ENCODE measurements around the gene SGSM1.

Gene SGSM1

DNA sequence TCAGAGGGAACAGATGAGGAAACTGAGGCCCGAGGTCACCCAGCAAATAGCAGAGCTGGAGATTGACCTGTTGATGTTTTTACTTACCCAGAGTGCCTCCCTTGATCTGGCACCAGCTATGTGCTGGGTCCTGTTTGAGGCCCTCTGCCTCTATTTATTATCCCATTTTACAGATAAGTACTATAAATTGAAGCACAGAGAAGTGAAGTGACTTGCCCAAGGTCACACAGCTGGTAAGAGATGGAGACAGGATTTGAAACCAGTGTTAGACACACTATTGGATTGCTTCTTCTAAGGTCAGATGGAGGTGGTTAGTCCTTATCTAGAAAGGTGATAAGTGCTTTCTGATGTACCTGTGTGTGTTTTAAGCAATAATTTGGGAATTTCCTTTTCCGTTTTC lies 13.5 kb downstream of the SGSM1 start:
- no peak overlapping the region for H3K9ac ChIP-seq (ENCODE audit: low read length)
- no peak overlapping the region for H3K4me2 ChIP-seq (ENCODE audit: low read length)
- no CpG with 5 or more reads among the region's 2 CpGs for WGBS (ENCODE audit: extremely low coverage, insufficient coverage, insufficient read length)
- no peaks in the 10 kb centered on the region for H3K79me1 ChIP-seq (ENCODE audit: low read length)
- H3K27ac ChIP-seq (ENCODE audit: low read depth, low read length), result no peak overlapping the region
- H3K36me3 ChIP-seq (ENCODE audit: control insufficient read depth in 1 of 2, insufficient read depth in 2 of 2, low read length in 2 of 2), result no peaks in the 10 kb centered on the region
- H3K4me3 ChIP-seq (ENCODE audit: low read depth, low read length), result no peak overlapping the region
- H2BK12ac ChIP-seq (ENCODE audit: low read length), result no peak overlapping the region
- no peak overlapping the region for H3K4ac ChIP-seq (ENCODE audit: low read depth, low read length)
- H3K23ac ChIP-seq (ENCODE audit: low read length), result no peak overlapping the region
- H2AK5ac ChIP-seq (ENCODE audit: low read length), result no peak overlapping the region
- no peaks in the 10 kb centered on the region for H3K4me1 ChIP-seq (ENCODE audit: control insufficient read depth in 1 of 2, insufficient read depth in 2 of 2, low read length in 2 of 2)
- H2BK120ac ChIP-seq (ENCODE audit: insufficient read depth, low read length, poor library complexity), result no peak overlapping the region
- H3K27me3 ChIP-seq (ENCODE audit: insufficient read depth, low read length), result no peaks in the 10 kb centered on the region
- H3K14ac ChIP-seq (ENCODE audit: low read length), result no peak overlapping the region
- H3K18ac ChIP-seq (ENCODE audit: low read length), result no peak overlapping the region
- no peaks in the 10 kb centered on the region for H3K79me2 ChIP-seq (ENCODE audit: control insufficient read depth, insufficient read depth, low read length, poor library complexity)
- H4K8ac ChIP-seq (ENCODE audit: low read depth, low read length), result no peak overlapping the region
- no peak overlapping the region for H2BK5ac ChIP-seq (ENCODE audit: low read depth, low read length, poor library complexity)
- H4K12ac ChIP-seq (ENCODE audit: low read depth, low read length), result no peak overlapping the region
- no peak for DNase-seq
- no peak overlapping the region for H4K91ac ChIP-seq (ENCODE audit: low read depth, low read length)
- no peak overlapping the region for H2AFZ ChIP-seq (ENCODE audit: insufficient read depth, low read length, poor library complexity)
- peaks cover 2% of the 10 kb centered on the region for H3K9me3 ChIP-seq (ENCODE audit: insufficient read depth, low read depth, low read length)

DNA sequence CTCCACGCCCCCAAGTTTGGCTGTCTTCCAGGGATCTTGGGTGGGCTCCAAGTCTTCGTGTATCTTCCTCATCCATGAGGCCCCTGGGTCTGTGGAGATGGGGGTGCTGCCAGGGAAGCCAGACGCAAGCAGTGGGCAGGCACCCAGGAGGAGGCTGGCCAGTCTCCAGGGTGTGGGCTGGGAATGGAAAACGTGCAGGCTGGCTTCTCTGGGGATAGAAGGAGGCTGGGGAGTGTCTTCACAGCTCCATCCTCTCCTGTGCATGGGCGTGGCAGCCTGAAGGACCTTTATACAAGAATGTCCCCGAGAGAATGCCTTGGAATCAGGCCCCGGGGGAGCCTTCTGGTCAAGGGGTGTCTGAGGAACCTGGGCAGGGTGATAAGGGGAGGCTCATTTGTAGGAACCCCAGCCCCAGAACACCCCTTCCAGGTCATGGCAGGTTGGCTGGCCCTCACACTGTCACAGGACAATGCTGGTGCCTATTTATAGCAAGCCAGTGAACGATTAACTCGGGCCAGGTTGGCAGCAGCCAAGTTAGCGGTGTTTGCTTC lies 14.0 kb downstream of the SGSM1 start:
- no peak for DNase-seq
- no CpG with 5 or more reads among the region's 10 CpGs for WGBS (ENCODE audit: extremely low coverage, insufficient coverage, insufficient read length)
- no peak overlapping the region for H3K9ac ChIP-seq (ENCODE audit: low read length)

DNA sequence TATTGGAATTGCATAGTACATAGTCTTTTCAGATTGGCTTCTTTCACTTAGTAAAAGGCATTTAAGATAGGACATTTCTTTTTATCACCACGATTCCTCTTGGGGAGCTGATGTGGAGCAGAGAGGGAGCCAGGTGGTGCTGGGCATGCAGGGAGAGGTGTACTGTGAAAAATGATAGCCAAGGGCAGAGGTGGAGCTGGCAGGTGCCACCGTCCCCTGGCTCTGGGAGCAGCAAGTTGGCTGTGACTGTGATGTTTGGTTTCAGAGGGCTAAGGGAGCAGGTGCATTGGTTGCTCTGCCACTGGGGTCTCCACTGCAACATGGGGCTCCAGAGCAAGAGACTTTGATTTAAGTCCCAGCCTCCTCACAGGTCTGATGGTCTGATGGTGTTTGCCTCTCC lies 16.5 kb downstream of the SGSM1 start:
- Histone ChIP-seq H2AK5ac (ENCODE audit: low read length) (no peak overlapping the region), H3K9me3 (ENCODE audit: insufficient read depth, low read depth, low read length) (peaks cover 4% of the 10 kb centered on the region), H3K4me1 (ENCODE audit: control insufficient read depth in 1 of 2, insufficient read depth in 2 of 2, low read length in 2 of 2) (no peaks in the 10 kb centered on the region), H3K4me3 (ENCODE audit: low read depth, low read length) (no peak overlapping the region), H3K79me1 (ENCODE audit: low read length) (no peaks in the 10 kb centered on the region), H3K27me3 (ENCODE audit: insufficient read depth, low read length) (no peaks in the 10 kb centered on the region), H3K79me2 (ENCODE audit: control insufficient read depth, insufficient read depth, low read length, poor library complexity) (no peaks in the 10 kb centered on the region), H3K36me3 (ENCODE audit: control insufficient read depth in 1 of 2, insufficient read depth in 2 of 2, low read length in 2 of 2) (no peaks in the 10 kb centered on the region), H3K14ac (ENCODE audit: low read length) (no peak overlapping the region), H3K9ac (ENCODE audit: low read length) (no peak overlapping the region), H2BK12ac (ENCODE audit: low read length) (no peak overlapping the region), H3K18ac (ENCODE audit: low read length) (no peak overlapping the region), H3K4me2 (ENCODE audit: low read length) (no peak overlapping the region), H3K23ac (ENCODE audit: low read length) (no peak overlapping the region), H2BK120ac (ENCODE audit: insufficient read depth, low read length, poor library complexity) (no peak overlapping the region), H4K91ac (ENCODE audit: low read depth, low read length) (no peak overlapping the region), H3K4ac (ENCODE audit: low read depth, low read length) (no peak overlapping the region), H3K27ac (ENCODE audit: low read depth, low read length) (no peak overlapping the region), H4K8ac (ENCODE audit: low read depth, low read length) (no peak overlapping the region), H4K12ac (ENCODE audit: low read depth, low read length) (no peak overlapping the region), H2BK5ac (ENCODE audit: low read depth, low read length, poor library complexity) (no peak overlapping the region), H2AFZ (ENCODE audit: insufficient read depth, low read length, poor library complexity) (no peak overlapping the region)
- DNase-seq, result no peak
- no CpG with 5 or more reads among the region's 2 CpGs for WGBS (ENCODE audit: extremely low coverage, insufficient coverage, insufficient read length)

More for the DNA sequence above, 14.0 kb downstream of the SGSM1 start:
- Histone ChIP-seq H3K27ac (ENCODE audit: low read depth, low read length) (no peak overlapping the region), H3K14ac (ENCODE audit: low read length) (no peak overlapping the region), H4K12ac (ENCODE audit: low read depth, low read length) (no peak overlapping the region), H3K79me2 (ENCODE audit: control insufficient read depth, insufficient read depth, low read length, poor library complexity) (no peaks in the 10 kb centered on the region), H3K4me2 (ENCODE audit: low read length) (no peak overlapping the region), H3K36me3 (ENCODE audit: control insufficient read depth in 1 of 2, insufficient read depth in 2 of 2, low read length in 2 of 2) (no peaks in the 10 kb centered on the region), H3K79me1 (ENCODE audit: low read length) (no peaks in the 10 kb centered on the region), H2BK12ac (ENCODE audit: low read length) (no peak overlapping the region), H3K9me3 (ENCODE audit: insufficient read depth, low read depth, low read length) (peaks cover 3% of the 10 kb centered on the region), H3K27me3 (ENCODE audit: insufficient read depth, low read length) (no peaks in the 10 kb centered on the region), H3K4me1 (ENCODE audit: control insufficient read depth in 1 of 2, insufficient read depth in 2 of 2, low read length in 2 of 2) (no peaks in the 10 kb centered on the region), H3K4ac (ENCODE audit: low read depth, low read length) (no peak overlapping the region), H2AFZ (ENCODE audit: insufficient read depth, low read length, poor library complexity) (no peak overlapping the region), H3K4me3 (ENCODE audit: low read depth, low read length) (no peak overlapping the region), H2BK120ac (ENCODE audit: insufficient read depth, low read length, poor library complexity) (no peak overlapping the region), H4K91ac (ENCODE audit: low read depth, low read length) (no peak overlapping the region), H4K8ac (ENCODE audit: low read depth, low read length) (no peak overlapping the region), H2BK5ac (ENCODE audit: low read depth, low read length, poor library complexity) (no peak overlapping the region), H3K18ac (ENCODE audit: low read length) (no peak overlapping the region), H3K23ac (ENCODE audit: low read length) (no peak overlapping the region), H2AK5ac (ENCODE audit: low read length) (no peak overlapping the region)

DNA sequence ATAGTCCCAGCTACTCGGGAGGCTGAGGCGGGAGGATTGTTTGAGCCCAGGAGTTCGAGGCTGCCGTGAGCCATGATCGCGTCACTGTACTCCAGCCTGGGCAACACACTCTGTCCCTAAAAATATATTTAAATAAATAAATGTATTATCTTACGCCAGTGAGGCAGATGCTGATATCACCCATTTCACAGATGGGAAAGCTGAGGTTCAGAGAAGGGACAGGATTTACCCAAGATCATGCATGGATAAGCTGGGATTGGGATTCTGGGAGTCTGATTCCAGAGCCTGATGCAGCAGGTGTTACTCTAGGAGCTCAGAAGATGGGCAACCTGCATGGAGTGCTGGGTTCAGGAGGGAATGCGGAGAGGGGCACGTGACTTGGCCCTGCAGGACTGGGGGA lies 17.8 kb downstream of the SGSM1 start:
- Histone ChIP-seq H3K9me3 (ENCODE audit: insufficient read depth, low read depth, low read length) (peaks cover 4% of the 10 kb centered on the region), H2BK5ac (ENCODE audit: low read depth, low read length, poor library complexity) (no peak overlapping the region), H3K79me2 (ENCODE audit: control insufficient read depth, insufficient read depth, low read length, poor library complexity) (no peaks in the 10 kb centered on the region), H2AFZ (ENCODE audit: insufficient read depth, low read length, poor library complexity) (no peak overlapping the region), H3K4ac (ENCODE audit: low read depth, low read length) (no peak overlapping the region), H3K27ac (ENCODE audit: low read depth, low read length) (no peak overlapping the region), H4K12ac (ENCODE audit: low read depth, low read length) (no peak overlapping the region), H3K36me3 (ENCODE audit: control insufficient read depth in 1 of 2, insufficient read depth in 2 of 2, low read length in 2 of 2) (no peaks in the 10 kb centered on the region), H2BK12ac (ENCODE audit: low read length) (no peak overlapping the region), H3K27me3 (ENCODE audit: insufficient read depth, low read length) (no peaks in the 10 kb centered on the region), H3K23ac (ENCODE audit: low read length) (no peak overlapping the region), H3K4me2 (ENCODE audit: low read length) (no peak overlapping the region), H3K9ac (ENCODE audit: low read length) (no peak overlapping the region), H3K79me1 (ENCODE audit: low read length) (no peaks in the 10 kb centered on the region), H3K4me1 (ENCODE audit: control insufficient read depth in 1 of 2, insufficient read depth in 2 of 2, low read length in 2 of 2) (no peaks in the 10 kb centered on the region), H3K4me3 (ENCODE audit: low read depth, low read length) (no peak overlapping the region), H3K18ac (ENCODE audit: low read length) (no peak overlapping the region), H4K8ac (ENCODE audit: low read depth, low read length) (no peak overlapping the region), H2AK5ac (ENCODE audit: low read length) (no peak overlapping the region), H3K14ac (ENCODE audit: low read length) (no peak overlapping the region), H4K91ac (ENCODE audit: low read depth, low read length) (no peak overlapping the region), H2BK120ac (ENCODE audit: insufficient read depth, low read length, poor library complexity) (no peak overlapping the region)
- no CpG with 5 or more reads among the region's 9 CpGs for WGBS (ENCODE audit: extremely low coverage, insufficient coverage, insufficient read length)
- no peak for DNase-seq

Data from trophoblast cell (in vitro differentiated cells and primary cell).